HepG2 (cell line): ENCODE measurements around the gene SRCAP. TPM values are rescaled to one million over a fixed set of nuclear protein-coding genes. Genes with fewer than 3 reads are reported as not detected.

ENCODE experiments used
- ASH2L ChIP-seq: fragments of 300-600, 200-600 bp; sonication (generic); IDR thresholded peaks from 2 replicates; pipeline ENCODE4 v1.7.0; 2017; ENCODE audit warnings: low read depth, mild to moderate bottlenecking, moderate library complexity, mixed read lengths, low read length; ENCODE audit not compliant: insufficient read length
- BRD4 ChIP-seq: sonication (generic); formaldehyde crosslinking; IDR thresholded peaks from 2 replicates; pipeline ENCODE4 v1.4.0; 2020; ENCODE audit warnings: missing genetic modification reagents
- CCDC6 ChIP-seq: sonication (generic); formaldehyde crosslinking; IDR thresholded peaks from 2 replicates; pipeline ENCODE4 v1.8.1; 2022; ENCODE audit warnings: mild to moderate bottlenecking, missing genetic modification reagents, moderate library complexity
- HOXD1 ChIP-seq: sonication (generic); formaldehyde crosslinking; IDR thresholded peaks from 2 replicates; pipeline ENCODE4 v1.5.0; 2020; ENCODE audit warnings: missing genetic modification reagents
- KDM5B ChIP-seq: sonication (generic); formaldehyde crosslinking; IDR thresholded peaks from 2 replicates; pipeline ENCODE4 v1.4.0; 2020; ENCODE audit warnings: missing genetic modification reagents, mild to moderate bottlenecking, borderline replicate concordance
- PBX2 ChIP-seq: IDR thresholded peaks from 2 replicates; pipeline ENCODE4 v1.6.1; 2016; ENCODE audit warnings: control low read depth
- RCOR2 ChIP-seq: IDR thresholded peaks from 2 replicates; pipeline ENCODE4 v1.6.1; 2016; ENCODE audit warnings: missing biosample characterization, missing genetic modification reagents
- REPIN1 ChIP-seq: sonication (generic); formaldehyde crosslinking; IDR thresholded peaks from 2 replicates; pipeline ENCODE4 v1.8.0; 2022; ENCODE audit warnings: missing genetic modification reagents, low read depth, mild to moderate bottlenecking, borderline replicate concordance
- SP2 ChIP-seq: sonication (generic); formaldehyde crosslinking; IDR thresholded peaks from 2 replicates; pipeline ENCODE4 v1.5.1; 2020; ENCODE audit warnings: mild to moderate bottlenecking, missing genetic modification reagents
- SRSF9 ChIP-seq: fragments of 200-400 bp; formaldehyde crosslinking; IDR thresholded peaks from 2 replicates; pipeline ENCODE4 v1.6.1; 2018; ENCODE audit warnings: borderline replicate concordance, mild to moderate bottlenecking, low read depth, low read length; ENCODE audit not compliant: insufficient read depth, poor library complexity, severe bottlenecking
- TBX3 ChIP-seq: fragments of 450-650 bp; IDR thresholded peaks from 2 replicates; pipeline ENCODE4 v1.6.1; 2017; ENCODE audit warnings: antibody characterized with exemption, mild to moderate bottlenecking, inconsistent platforms, borderline replicate concordance
- THAP11 ChIP-seq: IDR thresholded peaks from 2 replicates; pipeline ENCODE4 v1.6.1; 2016; ENCODE audit warnings: missing biosample characterization, missing genetic modification reagents
- TRAFD1 ChIP-seq: sonication (generic); formaldehyde crosslinking; IDR thresholded peaks from 2 replicates; pipeline ENCODE4 v1.5.1; 2020; ENCODE audit warnings: missing genetic modification reagents, mild to moderate bottlenecking, borderline replicate concordance
- ZEB1 ChIP-seq: IDR thresholded peaks from 2 replicates; pipeline ENCODE4 v1.6.1; 2012; ENCODE audit warnings: mild to moderate bottlenecking, low read depth, inconsistent platforms; ENCODE audit not compliant: insufficient replicate concordance
- ZNF224 ChIP-seq: sonication (generic); formaldehyde crosslinking; IDR thresholded peaks from 2 replicates; pipeline ENCODE4 v1.5.0; 2020; ENCODE audit warnings: mild to moderate bottlenecking, missing genetic modification reagents
- ZNF234 ChIP-seq: sonication (generic); formaldehyde crosslinking; conservative IDR thresholded peaks from 2 replicates; pipeline ENCODE4 v1.5.1; 2020; ENCODE audit warnings: mild to moderate bottlenecking, missing genetic modification reagents
- ZNF383 ChIP-seq: sonication (generic); formaldehyde crosslinking; IDR thresholded peaks from 2 replicates; pipeline ENCODE4 v1.4.0; 2020; ENCODE audit warnings: missing genetic modification reagents, mild to moderate bottlenecking, borderline replicate concordance
- ZNF543 ChIP-seq: sonication (generic); formaldehyde crosslinking; IDR thresholded peaks from 2 replicates; pipeline ENCODE4 v1.4.0; 2020; ENCODE audit warnings: mild to moderate bottlenecking, missing genetic modification reagents
- ZNF589 ChIP-seq: sonication (generic); formaldehyde crosslinking; conservative IDR thresholded peaks from 2 replicates; pipeline ENCODE4 v1.8.0; 2022; ENCODE audit warnings: mild to moderate bottlenecking, moderate library complexity, missing genetic modification reagents
- polyA plus RNA-seq, 8 experiments: library from polyadenylated mRNA; depleted of rRNA in 3 of 8; stranded (reverse) in 7 of 8; unstranded in 1 of 8; fragments of >200 nt; fragmentation: Illumina TruSeq in 4 of 8; extraction: Trizol in 4 of 8; gene quantifications; 2 replicates each; pipeline versions ENCODE4 v1.2.1 to v1.2.3, GENCODE V29; 2011 to 2016; ENCODE audit warnings: low read depth in 4 of 8, missing spikeins in 1 of 8, mixed read lengths in 1 of 8; ENCODE audit not compliant: insufficient read depth in 1 of 8
- total RNA-seq, 5 experiments: library from RNA; depleted of rRNA; stranded (reverse); fragments of >200 nt; fragmentation: Illumina TruSeq; extraction: Trizol; gene quantifications; 2 replicates each; pipeline ENCODE4 v1.2.3, GENCODE V29; 2016; ENCODE audit warnings: low read depth in 1 of 5
- TF ChIP-seq, protein P1 (sequence below): sonication (generic); formaldehyde crosslinking; IDR thresholded peaks from 2 replicates; pipeline ENCODE4 v1.9.0; 2021; ENCODE audit warnings: mild to moderate bottlenecking, missing genetic modification reagents

Gene SRCAP
- total and polyA plus RNA-seq, 2 of the 13 experiments (the other 11 are each of a cell fraction or from before 2014, with no cell fraction given), result 4.9 to 9.0 TPM

DNA sequence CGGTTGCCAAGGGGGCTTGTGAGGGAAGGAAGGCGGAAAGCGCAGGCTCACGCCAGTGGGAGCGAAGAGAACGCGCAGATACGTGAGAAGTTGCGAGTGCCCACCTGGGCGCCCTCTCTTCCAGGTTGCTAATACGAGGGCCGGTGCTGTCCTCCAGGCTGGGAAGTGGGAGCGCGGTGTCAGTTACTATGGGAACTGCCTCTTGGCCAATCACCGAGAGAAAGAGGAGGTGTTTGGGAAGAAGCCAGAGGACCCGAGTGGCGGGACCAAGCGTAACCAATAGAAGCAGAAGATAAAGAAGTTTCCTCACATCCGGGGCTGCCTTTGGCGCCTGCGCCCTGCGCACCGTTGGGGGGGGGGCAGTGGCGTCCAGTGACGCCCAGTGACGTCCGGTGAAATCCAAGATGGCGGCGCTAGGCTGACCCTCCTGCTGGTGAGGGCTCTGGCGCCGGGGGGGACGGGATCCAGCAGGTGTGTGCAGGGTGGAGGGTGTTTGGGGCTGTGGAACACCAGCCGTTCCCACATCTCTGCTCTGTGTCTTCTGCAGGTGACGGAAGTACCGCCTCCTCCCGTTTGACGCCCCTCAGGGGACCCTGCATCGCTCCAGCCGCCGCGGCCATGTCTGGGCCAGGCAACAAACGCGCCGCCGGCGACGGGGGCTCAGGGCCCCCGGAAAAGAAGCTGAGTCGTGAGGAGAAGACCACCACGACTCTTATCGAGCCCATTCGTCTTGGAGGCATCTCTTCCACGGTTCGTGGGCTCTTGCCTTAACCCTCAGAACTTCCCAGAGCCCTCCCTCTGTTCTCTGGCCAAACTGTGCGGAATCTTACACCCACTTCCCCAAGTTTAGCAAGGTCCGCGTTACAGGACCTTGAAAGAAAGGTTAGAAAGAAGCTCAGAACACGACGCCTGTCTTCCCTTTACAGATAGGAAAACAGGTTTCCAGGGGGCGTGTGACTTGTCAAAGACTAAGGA is 63.2 kb downstream of the SRCAP start, which contains the start of the genes CFAP119 and RNF40 (continued):
- TF ChIP-seq TRAFD1 (CRISPR knock-in tag) (no peak), ASH2L (peak; percentile 81), REPIN1 (peak; percentile 73), ZNF589 (CRISPR knock-in tag) (no peak), PBX2 (no peak), TBX3 (peak; percentile 47), HOXD1 (CRISPR knock-in tag) (peak; percentile 70), ZNF234 (no peak), ZNF224 (CRISPR knock-in tag) (peak; percentile 60), CCDC6 (peak; percentile 89; the same call in 1 of the 2 replicates), RCOR2 (CRISPR knock-in tag) (no peak), ZEB1 (no peak), KDM5B (no peak; the same call in 1 of the 2 replicates), THAP11 (CRISPR knock-in tag) (peak; percentile 93), SRSF9 (no peak), ZNF543 (CRISPR knock-in tag) (0 out of 2 replicates have a peak, but pooled peaks have one; percentile 54), ZNF383 (no peak), BRD4 (CRISPR knock-in tag) (peak; percentile 94), SP2 (CRISPR knock-in tag) (peak; percentile 74)
- TF ChIP-seq, protein P1, sequence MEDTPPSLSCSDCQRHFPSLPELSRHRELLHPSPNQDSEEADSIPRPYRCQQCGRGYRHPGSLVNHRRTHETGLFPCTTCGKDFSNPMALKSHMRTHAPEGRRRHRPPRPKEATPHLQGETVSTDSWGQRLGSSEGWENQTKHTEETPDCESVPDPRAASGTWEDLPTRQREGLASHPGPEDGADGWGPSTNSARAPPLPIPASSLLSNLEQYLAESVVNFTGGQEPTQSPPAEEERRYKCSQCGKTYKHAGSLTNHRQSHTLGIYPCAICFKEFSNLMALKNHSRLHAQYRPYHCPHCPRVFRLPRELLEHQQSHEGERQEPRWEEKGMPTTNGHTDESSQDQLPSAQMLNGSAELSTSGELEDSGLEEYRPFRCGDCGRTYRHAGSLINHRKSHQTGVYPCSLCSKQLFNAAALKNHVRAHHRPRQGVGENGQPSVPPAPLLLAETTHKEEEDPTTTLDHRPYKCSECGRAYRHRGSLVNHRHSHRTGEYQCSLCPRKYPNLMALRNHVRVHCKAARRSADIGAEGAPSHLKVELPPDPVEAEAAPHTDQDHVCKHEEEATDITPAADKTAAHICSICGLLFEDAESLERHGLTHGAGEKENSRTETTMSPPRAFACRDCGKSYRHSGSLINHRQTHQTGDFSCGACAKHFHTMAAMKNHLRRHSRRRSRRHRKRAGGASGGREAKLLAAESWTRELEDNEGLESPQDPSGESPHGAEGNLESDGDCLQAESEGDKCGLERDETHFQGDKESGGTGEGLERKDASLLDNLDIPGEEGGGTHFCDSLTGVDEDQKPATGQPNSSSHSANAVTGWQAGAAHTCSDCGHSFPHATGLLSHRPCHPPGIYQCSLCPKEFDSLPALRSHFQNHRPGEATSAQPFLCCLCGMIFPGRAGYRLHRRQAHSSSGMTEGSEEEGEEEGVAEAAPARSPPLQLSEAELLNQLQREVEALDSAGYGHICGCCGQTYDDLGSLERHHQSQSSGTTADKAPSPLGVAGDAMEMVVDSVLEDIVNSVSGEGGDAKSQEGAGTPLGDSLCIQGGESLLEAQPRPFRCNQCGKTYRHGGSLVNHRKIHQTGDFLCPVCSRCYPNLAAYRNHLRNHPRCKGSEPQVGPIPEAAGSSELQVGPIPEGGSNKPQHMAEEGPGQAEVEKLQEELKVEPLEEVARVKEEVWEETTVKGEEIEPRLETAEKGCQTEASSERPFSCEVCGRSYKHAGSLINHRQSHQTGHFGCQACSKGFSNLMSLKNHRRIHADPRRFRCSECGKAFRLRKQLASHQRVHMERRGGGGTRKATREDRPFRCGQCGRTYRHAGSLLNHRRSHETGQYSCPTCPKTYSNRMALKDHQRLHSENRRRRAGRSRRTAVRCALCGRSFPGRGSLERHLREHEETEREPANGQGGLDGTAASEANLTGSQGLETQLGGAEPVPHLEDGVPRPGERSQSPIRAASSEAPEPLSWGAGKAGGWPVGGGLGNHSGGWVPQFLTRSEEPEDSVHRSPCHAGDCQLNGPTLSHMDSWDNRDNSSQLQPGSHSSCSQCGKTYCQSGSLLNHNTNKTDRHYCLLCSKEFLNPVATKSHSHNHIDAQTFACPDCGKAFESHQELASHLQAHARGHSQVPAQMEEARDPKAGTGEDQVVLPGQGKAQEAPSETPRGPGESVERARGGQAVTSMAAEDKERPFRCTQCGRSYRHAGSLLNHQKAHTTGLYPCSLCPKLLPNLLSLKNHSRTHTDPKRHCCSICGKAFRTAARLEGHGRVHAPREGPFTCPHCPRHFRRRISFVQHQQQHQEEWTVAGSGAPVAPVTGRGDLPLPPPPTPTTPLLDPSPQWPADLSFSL (CRISPR knock-in tag), result no peak
